ENCODE data around the gene EFNA4. TPM values are rescaled to one million over a fixed set of nuclear protein-coding genes. Genes with fewer than 3 reads are reported as not detected.

Gene EFNA4
- total and polyA plus RNA-seq, 2 of the 8 experiments (the other 6 are each of a cell fraction or from before 2014, with no cell fraction given), result 21.9 to 23.9 TPM

DNA sequence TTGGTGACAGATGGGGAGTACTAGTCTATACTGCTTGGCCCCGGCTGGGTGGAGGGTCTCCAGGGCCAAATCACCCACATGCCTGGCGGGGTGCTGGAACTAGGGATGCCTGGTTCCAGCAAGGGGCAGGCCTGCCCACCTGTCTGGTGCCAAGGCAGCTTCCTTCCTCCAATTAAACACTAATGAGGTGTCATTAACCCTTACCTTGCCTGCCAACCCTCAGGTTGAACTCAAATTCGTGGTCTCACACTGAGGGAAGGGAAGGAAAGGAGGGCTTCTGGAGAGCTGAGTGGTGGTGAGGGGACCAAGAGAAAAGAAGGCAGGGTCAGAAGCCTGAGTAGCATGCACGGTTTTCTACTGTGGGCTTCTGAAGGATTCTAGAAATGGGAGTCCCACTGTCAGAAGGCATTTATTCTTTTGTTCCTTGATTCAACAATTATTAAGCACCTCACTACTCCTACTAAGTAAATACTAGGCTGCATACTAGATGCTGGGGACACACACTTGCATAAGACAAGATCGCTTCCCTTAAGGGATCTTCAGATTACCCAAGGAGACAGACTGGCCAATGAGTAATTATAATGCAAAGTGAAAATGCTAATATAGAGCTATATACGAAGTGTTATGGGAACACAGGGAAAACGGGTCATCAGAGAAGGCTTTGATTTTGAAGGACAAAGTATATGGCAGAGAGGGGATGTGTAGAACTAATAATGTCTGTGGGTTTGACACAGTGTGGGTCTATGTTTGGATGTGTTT lies 9.2 kb downstream of the EFNA4 start:
- Histone ChIP-seq H3K9me3 (ENCODE audit: insufficient read depth in 2 of 2, low read depth in 1 of 2, low read length in 1 of 2) (no peaks in the 10 kb centered on the region), H3K14ac (ENCODE audit: insufficient read length) (no peak overlapping the region), H4K5ac (ENCODE audit: insufficient read length, low read depth, low read length) (no peak overlapping the region), H2BK20ac (ENCODE audit: low read length) (0 out of 2 replicates have a peak overlapping the region, but pooled peaks have one; percentile 61), H2BK120ac (replicated peaks; ENCODE audit: low read depth, low read length) (no peak overlapping the region), H2AFZ (ENCODE audit: low read length) (no peak overlapping the region), H3K4me2 (ENCODE audit: insufficient read depth in 1 of 2, low read depth in 2 of 2, low read length in 2 of 2) (peak overlapping the region; percentile 24 to 97), H3K4me1 (replicated peaks in 1 of 4; ENCODE audit: control insufficient read depth in 3 of 4, insufficient read depth in 4 of 4, low read length in 3 of 4) (peaks cover 4 to 30% (median 21%) of the 10 kb centered on the region in 4 experiments), H3K4me3 (ENCODE audit: extremely low read depth in 1 of 4, insufficient read depth in 2 of 4, low read depth in 3 of 4, low read length in 4 of 4) (no peak overlapping the region), H3K79me1 (ENCODE audit: low read depth, low read length) (no peaks in the 10 kb centered on the region), H2BK5ac (ENCODE audit: low read depth, low read length) (no peak overlapping the region; the same call in 1 of the 2 replicates), H3K9ac (replicated peaks in 1 of 4; ENCODE audit: extremely low read depth in 1 of 4, low read depth in 3 of 4, low read length in 3 of 4) (no peak overlapping the region), H3K56ac (replicated peaks; ENCODE audit: insufficient read length, low read depth, low read length) (no peak overlapping the region), H2BK15ac (ENCODE audit: low read length) (0 out of 2 replicates have a peak overlapping the region, but pooled peaks have one; percentile 61), H3K27me3 (replicated peaks in 1 of 4; ENCODE audit: control insufficient read depth in 3 of 4, extremely low read depth in 1 of 4, insufficient read depth in 3 of 4, low read length in 3 of 4) (peaks cover 0 to 13% (median 4%) of the 10 kb centered on the region in 4 experiments; a peak in 6 of 7 replicates), H2BK12ac (ENCODE audit: low read depth, low read length) (0 out of 2 replicates have a peak overlapping the region, but pooled peaks have one; percentile 50), H3K27ac (ENCODE audit: low read depth, low read length) (no peak overlapping the region), H3K23ac (ENCODE audit: insufficient read length) (no peak overlapping the region), H2AK5ac (ENCODE audit: low read depth, low read length) (peak overlapping the region; percentile 93; the same call in 1 of the 2 replicates), H4K8ac (ENCODE audit: extremely low read depth, insufficient read depth, low read length) (no peak overlapping the region), H3K79me2 (ENCODE audit: control insufficient read depth in 1 of 2, insufficient read depth in 2 of 2, low read length in 2 of 2) (no peaks in the 10 kb centered on the region), H4K20me1 (replicated peaks in 1 of 2; ENCODE audit: control insufficient read depth in 1 of 2, insufficient read depth in 2 of 2, low read length in 2 of 2) (peaks cover 9 to 13% of the 10 kb centered on the region in 2 experiments), H3K4ac (replicated peaks; ENCODE audit: insufficient read length, low read depth, low read length) (no peak overlapping the region), H3K36me3 (ENCODE audit: control insufficient read depth in 2 of 4, insufficient read depth in 4 of 4, low read length in 3 of 4) (peaks cover 0 to 12% (median 1%) of the 10 kb centered on the region in 4 experiments; a peak in 3 of 8 replicates), H3K18ac (ENCODE audit: extremely low read depth, low read length) (no peak overlapping the region), H3K23me2 (ENCODE audit: low read depth, low read length) (peaks cover 11% of the 10 kb centered on the region), H4K91ac (replicated peaks; ENCODE audit: insufficient read length, low read length) (no peak overlapping the region)
- FAIRE-seq (no peak), DNase-seq (ENCODE audit: low read depth in 1 of 2, low spot score in 2 of 2) (no peak)
- ChIA-PET CTCF (ENCODE audit: partially characterized antibody) (interaction anchor here (0.9 to 33.9 kb wide), 5 partner anchors 7 to 100 kb away, joined by 4 to 907 read pairs (median 24); partner anchors contain the start of genes ADAM15, EFNA3, EFNA4 and KRTCAP2), POLR2A (ENCODE audit: partially characterized antibody) (interaction anchor here (1.6 to 1.7 kb wide), 2 partner anchors 9 to 122 kb away, joined by 3 to 8 read pairs; partner anchors contain the start of gene EFNA4)
- WGBS, 2 experiments (ENCODE audit: extremely low coverage in 1 of 2, insufficient coverage in 1 of 2, insufficient read length in 1 of 2, insufficient replicate concordance in 2 of 2, low coverage in 1 of 2, low lambda C conversion rate in 2 of 2, missing lambda C conversion rate in 1 of 2), result 46% methylated on average over 7 of the region's 7 CpGs; no CpG with 5 or more reads in 1 of the 2 experiments
- TF ChIP-seq, protein P1, sequence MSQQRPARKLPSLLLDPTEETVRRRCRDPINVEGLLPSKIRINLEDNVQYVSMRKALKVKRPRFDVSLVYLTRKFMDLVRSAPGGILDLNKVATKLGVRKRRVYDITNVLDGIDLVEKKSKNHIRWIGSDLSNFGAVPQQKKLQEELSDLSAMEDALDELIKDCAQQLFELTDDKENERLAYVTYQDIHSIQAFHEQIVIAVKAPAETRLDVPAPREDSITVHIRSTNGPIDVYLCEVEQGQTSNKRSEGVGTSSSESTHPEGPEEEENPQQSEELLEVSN (IDR thresholded peaks at IDR 0.05), result no peak
- no peak for TF ChIP-seq RXRA (IDR thresholded peaks at IDR 0.05; ENCODE audit: insufficient read depth, low read depth, low read length)
- no peak for TF ChIP-seq SIRT6 (IDR thresholded peaks at IDR 0.05; ENCODE audit: low read length)
- no peak for TF ChIP-seq JUN (IDR thresholded peaks at IDR 0.05; ENCODE audit: low read depth, low read length)

Measured in H1 (cell line).